WTC11 (cell line): ENCODE measurements around the gene DHRS1. TPM values are rescaled to one million over a fixed set of nuclear protein-coding genes. Genes with fewer than 3 reads are reported as not detected.

Experiments used
- ATAC-seq: fragments of 200-7000 bp; cut with Tn5 transposase; 2 replicates; pipeline ENCODE4 v1.10.0; 2021; ENCODE audit warnings: mild to moderate bottlenecking, moderate library complexity
- CTCF ChIA-PET: fragments of 300-600 bp; sonication (Branson Sonifier 250); formaldehyde crosslinking; loops from one replicate; lab custom pipeline; 2021; ENCODE audit warnings: antibody characterized with exemption; lab: Charles Lee
- POLR2A ChIA-PET: fragments of 350-600 bp; sonication (Branson Sonifier 250); formaldehyde crosslinking; loops from one replicate; lab custom pipeline; 2021; ENCODE audit warnings: antibody characterized with exemption; lab: Charles Lee
- DNase-seq: peaks from one replicate; pipeline ENCODE4 v3.0.0; 2021; ENCODE audit warnings: low spot score
- H3K27ac Mint-ChIP-seq: 2 replicates; pipeline ENCODE4 v1.8.0; 2021; ENCODE audit warnings: mixed read lengths
- H3K27me3 Mint-ChIP-seq: 2 replicates; pipeline ENCODE4 v1.8.0; 2021; ENCODE audit warnings: low read depth, mild to moderate bottlenecking, moderate library complexity, mixed read lengths
- H3K36me3 Mint-ChIP-seq: 2 replicates; pipeline ENCODE4 v1.8.0; 2021; ENCODE audit warnings: mixed read lengths
- H3K4me1 Mint-ChIP-seq: 2 replicates; pipeline ENCODE4 v1.8.0; 2022; ENCODE audit warnings: mixed read lengths
- H3K4me3 Mint-ChIP-seq: 2 replicates; pipeline ENCODE4 v1.8.0; 2021; ENCODE audit warnings: mild to moderate bottlenecking, moderate library complexity, mixed read lengths
- H3K9me3 Mint-ChIP-seq: 2 replicates; pipeline ENCODE4 v1.8.0; 2021; ENCODE audit warnings: mixed read lengths
- ARID4B ChIP-seq: sonication (generic); formaldehyde crosslinking; IDR thresholded peaks from 2 replicates; pipeline ENCODE4 v1.8.0; 2023; ENCODE audit warnings: missing genetic modification reagents, mild to moderate bottlenecking, borderline replicate concordance
- CBFB ChIP-seq: sonication (generic); formaldehyde crosslinking; IDR thresholded peaks from 2 replicates; pipeline ENCODE4 v1.8.1; 2022; ENCODE audit warnings: mild to moderate bottlenecking, low read depth, missing genetic modification reagents
- FOXK1 ChIP-seq: sonication (generic); formaldehyde crosslinking; IDR thresholded peaks from 2 replicates; pipeline ENCODE4 v1.8.0; 2022; ENCODE audit warnings: mild to moderate bottlenecking, moderate library complexity, missing genetic modification reagents
- GABPB1 ChIP-seq: sonication (generic); formaldehyde crosslinking; IDR thresholded peaks from 2 replicates; pipeline ENCODE4 v1.8.1; 2023; ENCODE audit warnings: mild to moderate bottlenecking, missing genetic modification reagents
- GTF2I ChIP-seq: fragments of 250-450 bp; sonication (Bioruptor Pico); conservative IDR thresholded peaks from 2 replicates; pipeline ENCODE4 v1.4.0; 2021; ENCODE audit warnings: mild to moderate bottlenecking
- HMGXB4 ChIP-seq: sonication (generic); formaldehyde crosslinking; IDR thresholded peaks from 2 replicates; pipeline ENCODE4 v1.8.1; 2023; ENCODE audit warnings: mild to moderate bottlenecking, moderate library complexity, missing genetic modification reagents
- IRF2 ChIP-seq: sonication (generic); formaldehyde crosslinking; IDR thresholded peaks from 2 replicates; pipeline ENCODE4 v1.8.0; 2022; ENCODE audit warnings: low read depth, missing genetic modification reagents, borderline replicate concordance
- JUN ChIP-seq: sonication (generic); formaldehyde crosslinking; IDR thresholded peaks from 2 replicates; pipeline ENCODE4 v1.8.0; 2023; ENCODE audit warnings: mild to moderate bottlenecking, missing genetic modification reagents
- KAT7 ChIP-seq: sonication (generic); formaldehyde crosslinking; IDR thresholded peaks from 2 replicates; pipeline ENCODE4 v1.8.1; 2023; ENCODE audit warnings: missing genetic modification reagents, mild to moderate bottlenecking, borderline replicate concordance
- MLX ChIP-seq: sonication (generic); formaldehyde crosslinking; IDR thresholded peaks from 2 replicates; pipeline ENCODE4 v1.8.1; 2023; ENCODE audit warnings: mild to moderate bottlenecking, missing genetic modification reagents, moderate library complexity
- MXD4 ChIP-seq: fragments of 250-450 bp; sonication (Bioruptor Pico); IDR thresholded peaks from 2 replicates; pipeline ENCODE4 v1.8.0; 2021; ENCODE audit warnings: mild to moderate bottlenecking, moderate library complexity, borderline replicate concordance
- OVOL2 ChIP-seq: fragments of 250-450 bp; sonication (Bioruptor Pico); IDR thresholded peaks from 2 replicates; pipeline ENCODE4 v1.9.0; 2021; ENCODE audit warnings: mild to moderate bottlenecking, borderline replicate concordance
- PRRX2 ChIP-seq: fragments of 250-450 bp; sonication (Bioruptor Pico); IDR thresholded peaks from 2 replicates; pipeline ENCODE4 v1.8.0; 2021; ENCODE audit warnings: mild to moderate bottlenecking
- RORB ChIP-seq: fragments of 250-450 bp; sonication (Bioruptor Pico); IDR thresholded peaks from 2 replicates; pipeline ENCODE4 v1.9.0; 2021; ENCODE audit warnings: mild to moderate bottlenecking
- STAT6 ChIP-seq: sonication (generic); formaldehyde crosslinking; conservative IDR thresholded peaks from 2 replicates; pipeline ENCODE4 v1.8.1; 2023; ENCODE audit warnings: mild to moderate bottlenecking, low read depth, missing genetic modification reagents, moderate library complexity
- TCF7 ChIP-seq: sonication (generic); formaldehyde crosslinking; IDR thresholded peaks from 2 replicates; pipeline ENCODE4 v1.8.0; 2022; ENCODE audit warnings: mild to moderate bottlenecking, low read depth, missing genetic modification reagents, moderate library complexity
- ZNF281 ChIP-seq: sonication (generic); formaldehyde crosslinking; IDR thresholded peaks from 2 replicates; pipeline ENCODE4 v1.8.0; 2023; ENCODE audit warnings: mild to moderate bottlenecking, missing genetic modification reagents
- total RNA-seq: library from RNA; stranded (reverse); gene quantifications from 3 replicates; pipeline ENCODE4 v1.2.3, GENCODE V29; 2021

Gene DHRS1
- total RNA-seq, 1 experiment from 2014 or later, result 13.9 TPM

GRCh38 chr14:24260780-24261157 lies 38.8 kb downstream of the DHRS1 start (continued):
- TF ChIP-seq PRRX2 (CRISPR knock-in tag), result no peak
- no peak for TF ChIP-seq GABPB1 (CRISPR knock-in tag)
- TF ChIP-seq TCF7, result no peak
- TF ChIP-seq IRF2 (CRISPR knock-in tag), result no peak
- no peak for TF ChIP-seq HMGXB4
- no peak for TF ChIP-seq ARID4B (CRISPR knock-in tag)
- no peak for TF ChIP-seq ZNF281 (CRISPR knock-in tag)
- TF ChIP-seq RORB (CRISPR knock-in tag), result no peak
- no peak for TF ChIP-seq GTF2I (CRISPR knock-in tag)
- TF ChIP-seq MLX, result no peak

- Mint-ChIP-seq H3K27ac (no peak overlapping the region; the same call in 1 of the 2 replicates), H3K4me1 (no peaks in the 10 kb centered on the region), H3K4me3 (no peak overlapping the region), H3K9me3 (no peaks in the 10 kb centered on the region), H3K27me3 (no peaks in the 10 kb centered on the region; the same call in 1 of the 2 replicates), H3K36me3 (no peaks in the 10 kb centered on the region)
- no peak for ATAC-seq
- ChIA-PET CTCF (interaction anchor here (1.6 kb wide), 1 partner anchor 18 kb away, joined by 5 read pairs; the partner anchor contains the start of gene TINF2), POLR2A (no interaction called here)
- DNase-seq, result no peak
- no peak for TF ChIP-seq CBFB (CRISPR knock-in tag)
- TF ChIP-seq JUN, result no peak
- no peak for TF ChIP-seq GTF2I (CRISPR knock-in tag)
- no peak for TF ChIP-seq FOXK1 (CRISPR knock-in tag)
- no peak for TF ChIP-seq KAT7 (CRISPR knock-in tag)
- no peak for TF ChIP-seq HMGXB4
- TF ChIP-seq MXD4 (CRISPR knock-in tag), result no peak
- no peak for TF ChIP-seq STAT6
- no peak for TF ChIP-seq MLX
- no peak for TF ChIP-seq OVOL2 (CRISPR knock-in tag)
Measured at GRCh38 chr14:24260026-24260779, 39.4 kb downstream of the DHRS1 start.
